IPS-20b (cell line): ENCODE data around the gene P2RX6.
"Not testable (repeated sequence)": the region's sequence is repeated elsewhere in the genome, so short reads cannot be mapped to it uniquely, and the experiment has no call there.

ENCODE experiments used
- H3K27ac ChIP-seq: one replicate; pipeline ENCODE4 v1.5.1; 2013; ENCODE audit warnings: low read length
- H3K27me3 ChIP-seq: 2 replicates; pipeline ENCODE4 v1.6.1; 2013; ENCODE audit warnings: mild to moderate bottlenecking, low read length, inconsistent platforms; ENCODE audit not compliant: insufficient read depth
- H3K36me3 ChIP-seq: 2 replicates; pipeline ENCODE4 v1.6.1; 2013; ENCODE audit warnings: low read depth, mild to moderate bottlenecking, inconsistent platforms, low read length, moderate library complexity; ENCODE audit not compliant: insufficient read depth
- H3K4me1 ChIP-seq: 2 replicates; pipeline ENCODE4 v1.6.1; 2013; ENCODE audit warnings: mild to moderate bottlenecking, control low read depth, inconsistent platforms, low read length, moderate library complexity; ENCODE audit not compliant: insufficient read depth
- H3K4me3 ChIP-seq: 2 replicates; pipeline ENCODE4 v1.5.1; 2013; ENCODE audit warnings: mild to moderate bottlenecking, low read length, inconsistent platforms
- H3K9ac ChIP-seq: 2 replicates; pipeline ENCODE4 v1.6.1; 2013; ENCODE audit warnings: low read depth, mild to moderate bottlenecking, inconsistent platforms, low read length, moderate library complexity
- H3K9me3 ChIP-seq: 2 replicates; pipeline ENCODE4 v1.6.1; 2013; ENCODE audit warnings: mild to moderate bottlenecking, low read depth, low read length, inconsistent platforms; ENCODE audit not compliant: insufficient read depth

P2RX6 gene

GRCh38 chr22:21060363-21060762, 45.4 kb downstream of the P2RX6 start:
- not testable (repeated sequence) for H3K4me1 ChIP-seq, H3K27me3 ChIP-seq, H3K27ac ChIP-seq, H3K9ac ChIP-seq, H3K4me3 ChIP-seq, H3K9me3 ChIP-seq, H3K36me3 ChIP-seq

DNA sequence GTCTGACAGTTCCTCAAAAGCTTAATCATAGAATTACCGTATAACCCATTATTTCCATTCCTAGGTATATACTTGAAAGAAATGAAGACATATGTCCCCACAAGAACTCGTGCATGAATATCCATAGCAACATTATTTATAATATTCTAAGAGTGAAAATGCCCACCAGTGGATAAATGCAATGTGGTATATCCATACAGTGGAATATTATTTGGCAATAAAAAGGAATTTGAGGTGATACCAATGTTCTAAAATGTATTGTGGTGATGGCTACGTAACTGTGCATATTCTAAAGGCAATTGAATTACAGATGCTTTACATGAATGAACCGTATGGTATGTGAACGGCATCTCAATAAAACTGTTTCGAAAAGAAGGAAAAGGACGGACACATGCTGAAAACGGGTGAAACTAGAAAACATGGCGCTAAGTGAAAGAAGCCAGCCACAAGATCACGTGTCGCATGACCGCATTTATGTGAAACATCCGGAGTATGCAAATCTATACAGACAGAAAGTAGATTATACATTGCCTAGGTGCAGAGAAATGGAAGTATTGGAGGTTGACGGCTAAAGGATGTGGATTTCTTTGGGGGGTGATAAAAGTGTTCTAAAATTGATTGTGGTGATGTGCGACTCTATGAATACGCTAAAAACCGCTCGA, 46.8 kb downstream of the P2RX6 start:
- H3K9me3 ChIP-seq, H3K4me3 ChIP-seq, H3K36me3 ChIP-seq, H3K9ac ChIP-seq, H3K27ac ChIP-seq, H3K27me3 ChIP-seq, H3K4me1 ChIP-seq: not testable (repeated sequence)

GRCh38 chr22:21064425-21064824, 49.5 kb downstream of the P2RX6 start:
- not testable (repeated sequence) for H3K36me3 ChIP-seq, H3K27ac ChIP-seq, H3K4me3 ChIP-seq, H3K27me3 ChIP-seq, H3K4me1 ChIP-seq, H3K9ac ChIP-seq, H3K9me3 ChIP-seq

DNA sequence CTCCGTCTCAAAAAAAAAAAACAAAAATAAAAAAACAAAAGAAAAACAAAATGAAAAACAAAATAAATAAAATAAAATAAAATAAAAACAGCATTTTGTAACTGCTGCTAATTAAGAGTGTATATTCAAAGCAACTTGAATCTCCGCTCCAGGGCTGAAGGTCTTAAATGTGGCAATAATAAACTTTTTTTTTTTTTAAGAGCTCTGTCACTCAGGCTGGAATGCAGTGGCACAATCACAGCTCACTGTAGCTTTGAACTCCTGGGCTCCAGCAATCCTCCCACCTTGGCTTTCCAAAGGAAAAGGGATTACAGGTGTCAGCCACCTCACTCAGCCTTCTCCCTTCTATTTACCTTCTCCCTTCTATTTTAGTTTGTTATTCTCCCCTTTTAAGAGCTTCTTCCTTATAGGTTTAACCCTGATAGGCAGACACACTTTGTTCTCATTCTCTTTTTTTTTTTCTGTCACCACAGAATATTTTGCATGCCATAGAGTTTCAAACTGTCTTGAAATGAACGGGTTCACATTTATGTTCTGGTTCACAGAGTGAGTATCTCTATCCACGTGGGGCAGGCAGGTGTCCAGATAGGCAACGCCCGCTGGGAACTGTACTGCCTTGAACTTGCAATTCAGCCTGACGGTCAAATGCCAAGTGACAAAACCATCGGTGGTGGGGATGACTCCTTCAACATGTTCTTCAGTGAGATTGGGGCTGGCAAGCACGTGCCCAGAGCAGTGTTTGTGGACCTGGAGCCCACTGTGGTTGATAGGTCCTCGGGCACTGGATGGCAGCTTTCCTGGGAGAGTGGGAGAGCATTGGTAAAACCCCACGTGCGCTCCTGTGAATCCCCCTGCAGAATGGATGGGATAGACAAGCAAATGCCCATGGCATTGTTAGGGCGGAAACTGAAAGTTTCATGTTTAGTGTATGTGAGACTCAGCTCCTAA, 50.2 kb downstream of the P2RX6 start:
- H3K9me3 ChIP-seq, result no peaks in the 10 kb centered on the region
- no peak overlapping the region for H3K4me3 ChIP-seq
- no peaks in the 10 kb centered on the region for H3K36me3 ChIP-seq
- H3K4me1 ChIP-seq, result no peaks in the 10 kb centered on the region
- no peak overlapping the region for H3K9ac ChIP-seq
- H3K27me3 ChIP-seq, result no peaks in the 10 kb centered on the region; the same call in 1 of the 2 replicates
- no peak overlapping the region for H3K27ac ChIP-seq

DNA sequence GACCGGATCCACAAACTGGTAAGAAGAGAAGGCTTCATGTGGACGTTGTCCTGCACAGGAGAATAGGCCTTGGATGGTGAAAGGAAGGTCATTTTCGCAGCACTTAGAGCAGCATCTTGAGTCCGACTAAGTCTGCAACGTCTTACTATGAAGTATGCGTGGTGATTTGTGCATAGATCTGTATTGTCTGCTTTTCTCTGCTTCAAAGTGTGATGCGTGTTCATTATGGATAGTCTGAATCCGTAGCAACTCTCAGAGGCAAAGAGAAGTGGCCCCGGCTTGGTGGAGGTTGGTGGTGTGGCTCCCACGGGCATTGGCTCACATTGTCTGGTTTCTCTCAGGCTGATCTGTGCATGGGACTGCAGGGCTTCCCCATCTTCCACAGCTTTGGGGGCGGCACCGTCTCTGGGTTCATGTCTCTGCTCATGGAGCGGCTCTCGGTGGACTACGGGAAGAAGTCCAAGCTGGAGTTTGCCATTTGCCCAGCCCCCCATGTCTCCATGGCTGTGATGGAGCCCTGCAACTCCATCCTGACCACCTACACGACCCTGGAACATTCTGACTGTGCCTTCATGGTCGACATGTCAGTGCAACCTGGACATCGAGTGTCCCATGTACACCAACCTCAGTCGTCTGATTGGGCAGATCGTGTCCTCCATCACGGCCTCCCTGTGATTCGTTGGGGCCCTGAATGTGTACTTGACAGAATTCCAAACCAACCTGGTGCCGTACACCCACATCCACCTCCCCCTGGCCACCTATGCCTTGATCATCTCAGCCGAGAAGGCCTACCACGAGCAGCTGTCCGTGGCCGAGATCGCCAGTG, 52.3 kb downstream of the P2RX6 start:
- H3K27ac ChIP-seq, result no peak overlapping the region
- no peak overlapping the region for H3K9ac ChIP-seq
- H3K4me1 ChIP-seq, result no peaks in the 10 kb centered on the region
- H3K4me3 ChIP-seq, result no peak overlapping the region
- H3K9me3 ChIP-seq, result no peaks in the 10 kb centered on the region
- no peaks in the 10 kb centered on the region for H3K36me3 ChIP-seq
- no peaks in the 10 kb centered on the region; the same call in 1 of the 2 replicates for H3K27me3 ChIP-seq

GRCh38 chr22:21067901-21068680, 53.1 kb downstream of the P2RX6 start:
- no peaks in the 10 kb centered on the region; the same call in 1 of the 2 replicates for H3K27me3 ChIP-seq
- H3K27ac ChIP-seq, result no peak overlapping the region

GRCh38 chr22:21068681-21069276, 53.8 kb downstream of the P2RX6 start:
- no peaks in the 10 kb centered on the region; the same call in 1 of the 2 replicates for H3K27me3 ChIP-seq
- no peaks in the 10 kb centered on the region for H3K4me1 ChIP-seq
- no peak overlapping the region for H3K27ac ChIP-seq
- H3K9ac ChIP-seq, result no peak overlapping the region
- no peaks in the 10 kb centered on the region for H3K9me3 ChIP-seq
- H3K36me3 ChIP-seq, result no peaks in the 10 kb centered on the region
- no peak overlapping the region for H3K4me3 ChIP-seq

More at GRCh38 chr22:21067901-21068680, 53.1 kb downstream of the P2RX6 start:
- Histone ChIP-seq H3K9ac (no peak overlapping the region), H3K4me1 (no peaks in the 10 kb centered on the region), H3K4me3 (no peak overlapping the region), H3K36me3 (no peaks in the 10 kb centered on the region), H3K9me3 (no peaks in the 10 kb centered on the region)

DNA sequence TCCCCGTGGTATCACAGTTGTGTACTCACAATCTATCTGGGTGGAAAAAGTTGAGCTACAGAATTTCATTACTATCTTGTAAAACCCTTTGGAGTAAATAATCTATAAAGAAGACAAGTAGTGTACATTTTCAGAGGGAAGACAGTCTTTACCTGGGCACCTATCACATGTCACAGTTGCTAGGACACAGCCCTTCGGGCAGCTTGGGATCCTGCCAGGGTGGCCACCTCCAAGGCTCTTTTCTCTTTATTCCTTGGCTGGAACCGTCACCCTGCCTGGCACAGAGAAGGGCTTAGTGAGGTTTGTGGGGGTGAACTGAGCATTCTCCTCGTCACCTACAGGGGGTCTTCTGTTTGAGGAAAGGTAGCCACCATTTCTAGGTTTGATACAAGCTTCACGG, 54.4 kb downstream of the P2RX6 start:
- Histone ChIP-seq H3K27me3 (no peaks in the 10 kb centered on the region; the same call in 1 of the 2 replicates), H3K4me3 (no peak overlapping the region), H3K4me1 (no peaks in the 10 kb centered on the region), H3K27ac (no peak overlapping the region), H3K9me3 (no peaks in the 10 kb centered on the region), H3K36me3 (no peaks in the 10 kb centered on the region), H3K9ac (no peak overlapping the region)

DNA sequence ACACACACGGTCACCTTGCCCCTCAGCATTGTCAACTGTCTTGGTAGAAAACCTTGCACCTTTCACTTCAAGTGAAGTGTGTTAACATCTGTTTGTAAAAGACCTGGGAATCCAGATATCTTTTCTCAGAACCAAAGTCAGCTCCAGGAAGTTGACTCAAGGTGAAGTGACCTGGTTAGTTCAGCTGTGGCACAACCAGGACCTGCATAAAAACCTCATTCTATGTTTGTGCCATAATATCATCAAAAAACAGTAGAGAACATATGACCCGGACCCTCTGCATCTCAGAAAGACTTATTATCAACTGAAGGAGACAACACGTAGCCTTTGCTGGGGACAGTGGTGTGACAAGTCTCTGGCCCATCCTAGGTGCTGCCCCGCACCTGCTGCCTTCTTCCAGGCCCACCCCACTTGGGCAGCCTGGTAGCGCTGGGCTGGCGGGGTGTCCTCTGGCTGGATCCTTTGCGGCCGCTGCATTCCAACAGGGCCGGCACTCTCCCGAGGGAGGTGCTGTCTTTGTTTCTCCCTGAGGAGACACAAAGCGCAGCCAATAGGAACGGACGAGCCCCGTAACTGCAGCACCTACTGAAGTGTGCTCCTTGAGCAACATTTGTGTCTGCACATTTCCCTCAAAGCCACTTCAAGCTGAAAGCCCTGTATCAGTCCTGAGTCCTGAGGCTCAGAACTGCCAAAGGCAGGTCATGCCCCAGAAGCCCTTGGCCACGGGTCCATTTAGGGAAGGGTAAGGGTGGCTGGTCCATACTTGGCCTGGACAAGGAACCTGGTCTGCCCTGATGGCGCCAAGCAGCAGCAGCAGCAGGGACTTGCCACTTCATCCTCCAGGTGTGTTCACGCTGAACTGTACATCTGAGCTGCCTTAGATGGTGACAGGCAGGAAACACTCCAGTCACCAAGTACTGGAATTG, 56.0 kb downstream of the P2RX6 start:
- Histone ChIP-seq H3K9me3 (no peaks in the 10 kb centered on the region), H3K4me1 (no peaks in the 10 kb centered on the region), H3K36me3 (no peaks in the 10 kb centered on the region), H3K27ac (no peak overlapping the region), H3K4me3 (no peak overlapping the region), H3K27me3 (no peaks in the 10 kb centered on the region), H3K9ac (no peak overlapping the region)

- H3K36me3 ChIP-seq, H3K4me1 ChIP-seq, H3K9me3 ChIP-seq, H3K9ac ChIP-seq, H3K27ac ChIP-seq, H3K27me3 ChIP-seq, H3K4me3 ChIP-seq: not testable (repeated sequence)
These were observed 56.8 kb downstream of the P2RX6 start for GRCh38 chr22:21071796-21072195.
